ENCODE results near the gene VAX1.

- TF ChIP-seq, protein P1, sequence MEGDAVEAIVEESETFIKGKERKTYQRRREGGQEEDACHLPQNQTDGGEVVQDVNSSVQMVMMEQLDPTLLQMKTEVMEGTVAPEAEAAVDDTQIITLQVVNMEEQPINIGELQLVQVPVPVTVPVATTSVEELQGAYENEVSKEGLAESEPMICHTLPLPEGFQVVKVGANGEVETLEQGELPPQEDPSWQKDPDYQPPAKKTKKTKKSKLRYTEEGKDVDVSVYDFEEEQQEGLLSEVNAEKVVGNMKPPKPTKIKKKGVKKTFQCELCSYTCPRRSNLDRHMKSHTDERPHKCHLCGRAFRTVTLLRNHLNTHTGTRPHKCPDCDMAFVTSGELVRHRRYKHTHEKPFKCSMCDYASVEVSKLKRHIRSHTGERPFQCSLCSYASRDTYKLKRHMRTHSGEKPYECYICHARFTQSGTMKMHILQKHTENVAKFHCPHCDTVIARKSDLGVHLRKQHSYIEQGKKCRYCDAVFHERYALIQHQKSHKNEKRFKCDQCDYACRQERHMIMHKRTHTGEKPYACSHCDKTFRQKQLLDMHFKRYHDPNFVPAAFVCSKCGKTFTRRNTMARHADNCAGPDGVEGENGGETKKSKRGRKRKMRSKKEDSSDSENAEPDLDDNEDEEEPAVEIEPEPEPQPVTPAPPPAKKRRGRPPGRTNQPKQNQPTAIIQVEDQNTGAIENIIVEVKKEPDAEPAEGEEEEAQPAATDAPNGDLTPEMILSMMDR (conservative IDR thresholded peaks at IDR 0.05; ENCODE audit: low read depth, low read length): no peak
- TF ChIP-seq RAD21 (IDR thresholded peaks at IDR 0.05; ENCODE audit: low read length) (no peak), MXI1 (IDR thresholded peaks at IDR 0.05; ENCODE audit: borderline replicate concordance, low read depth, low read length) (no peak), USF2 (IDR thresholded peaks at IDR 0.05; ENCODE audit: low read depth, low read length) (no peak), MAZ (IDR thresholded peaks at IDR 0.05; ENCODE audit: borderline replicate concordance, low read depth, low read length) (no peak), POLR2A (IDR thresholded peaks at IDR 0.05; ENCODE audit: low read depth, low read length) (no peak), CHD1 (IDR thresholded peaks at IDR 0.05; ENCODE audit: low read depth, low read length) (no peak), RCOR1 (IDR thresholded peaks at IDR 0.05; ENCODE audit: insufficient replicate concordance, low read length) (no peak), BHLHE40 (IDR thresholded peaks at IDR 0.05; ENCODE audit: low read depth, low read length) (no peak), MAFK (IDR thresholded peaks at IDR 0.05; ENCODE audit: low read depth, low read length) (no peak), CEBPB (IDR thresholded peaks at IDR 0.05; ENCODE audit: low read depth, low read length) (no peak)
Observed at GRCh38 chr10:117140525-117140902, 2.4 kb upstream of the VAX1 start.
